HG02870 (cell line): ENCODE results near the gene COL9A2.

Source experiments
- ATAC-seq: cut with Tn5 transposase; IDR thresholded peaks from one replicate; pipeline ENCODE4 v1.9.1; 2021; ENCODE audit warnings: mild to moderate bottlenecking, moderate library complexity; ENCODE audit not compliant: unreplicated experiment

The COL9A2 gene

GRCh38 chr1:40305451-40305850 lies 11.6 kb downstream of the COL9A2 start:
- ATAC-seq: no peak

GRCh38 chr1:40303790-40304189 lies 13.3 kb downstream of the COL9A2 start:
- ATAC-seq: no peak

DNA sequence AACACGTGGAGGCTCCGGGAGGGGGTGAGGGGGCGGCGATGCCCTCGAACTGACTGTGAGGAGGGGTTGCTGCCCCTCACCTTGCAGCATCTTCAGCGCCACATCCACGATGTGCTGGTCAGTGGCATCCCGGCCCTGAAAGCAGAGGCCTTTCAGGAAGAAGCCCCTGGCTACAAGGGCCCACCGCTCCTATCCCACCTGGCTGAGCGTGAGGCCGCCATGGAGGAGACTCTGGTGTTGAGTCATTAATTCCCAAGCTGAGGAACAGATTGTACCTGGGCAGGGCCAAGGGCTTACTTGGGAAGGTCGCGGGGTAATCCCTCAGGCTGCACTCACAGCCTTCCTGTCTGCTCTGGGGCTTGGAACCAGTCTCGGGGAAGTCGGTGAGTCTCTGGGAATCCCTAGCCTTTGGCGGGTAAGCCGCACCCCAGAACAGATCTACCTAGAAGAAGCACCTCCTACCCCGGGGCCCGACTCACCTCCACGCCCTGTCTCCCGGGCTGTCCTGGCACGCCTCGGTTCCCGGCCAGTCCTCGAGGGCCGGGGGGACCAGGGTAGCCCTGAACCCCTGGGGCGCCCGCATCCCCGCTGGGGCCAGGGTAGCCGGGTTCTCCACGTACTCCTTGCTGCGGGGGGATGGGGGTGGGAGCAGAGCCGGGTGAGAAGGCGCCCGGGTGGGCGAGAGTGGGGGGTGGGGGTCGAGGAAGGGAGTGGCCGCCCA lies 13.9 kb downstream of the COL9A2 start:
- ATAC-seq: no peak

GRCh38 chr1:40302475-40302874 lies 14.6 kb downstream of the COL9A2 start:
- no peak for ATAC-seq

DNA sequence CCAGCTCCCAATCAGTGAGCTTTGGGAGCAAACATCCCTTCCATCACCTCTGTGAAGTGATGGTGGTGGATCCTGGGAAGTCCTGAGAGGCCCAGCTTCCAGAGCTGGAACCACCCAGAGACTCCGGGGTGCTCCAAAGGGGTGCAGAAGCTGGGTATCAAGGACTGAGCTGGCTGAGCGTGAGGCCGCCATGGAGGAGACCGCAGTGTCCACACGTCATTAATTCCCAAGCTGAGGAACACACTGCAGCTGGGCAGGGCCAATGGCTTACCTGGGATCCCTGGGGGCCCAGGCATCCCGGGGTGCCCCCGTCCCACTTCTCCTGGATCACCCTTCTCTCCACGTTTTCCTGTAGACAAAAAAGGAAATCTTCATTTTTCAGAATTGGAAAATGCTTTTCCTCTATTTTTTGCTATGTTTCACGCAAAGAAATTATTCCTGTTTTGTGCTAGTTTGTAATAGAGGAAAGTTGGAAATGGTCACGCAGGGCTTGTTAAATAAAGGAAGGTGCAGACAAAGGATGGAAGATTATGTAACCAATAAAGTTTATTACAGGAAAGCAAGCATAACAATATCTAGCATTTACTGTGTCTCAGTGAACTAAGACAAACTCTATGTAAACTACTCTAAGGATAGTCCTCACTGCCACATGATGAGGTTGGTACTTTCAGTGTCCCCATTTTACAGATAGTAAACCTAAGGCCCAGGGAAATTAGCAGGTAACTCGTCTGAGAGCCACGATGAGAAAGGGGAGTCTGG lies 15.4 kb downstream of the COL9A2 start:
- ATAC-seq: no peak

DNA sequence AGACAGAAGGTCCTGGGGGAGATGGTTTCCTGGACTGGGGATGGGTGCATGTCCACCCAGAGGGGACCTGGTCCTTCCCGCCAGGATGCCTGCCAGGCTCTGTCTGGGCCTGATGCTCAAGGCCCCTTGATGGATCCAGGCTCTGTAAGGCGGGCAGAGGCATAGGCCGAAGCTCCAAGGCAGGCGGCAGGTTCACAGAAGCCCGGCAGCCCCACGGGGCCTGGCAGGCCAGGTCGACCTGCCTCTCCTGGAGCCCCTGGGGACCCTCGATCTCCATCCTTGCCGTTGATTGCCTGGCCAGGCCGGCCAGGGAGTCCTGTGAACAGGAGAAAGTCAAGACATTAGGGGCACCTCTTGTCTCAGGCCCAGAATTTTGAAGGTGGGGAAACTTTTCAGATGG lies 16.0 kb downstream of the COL9A2 start:
- ATAC-seq: no peak

DNA sequence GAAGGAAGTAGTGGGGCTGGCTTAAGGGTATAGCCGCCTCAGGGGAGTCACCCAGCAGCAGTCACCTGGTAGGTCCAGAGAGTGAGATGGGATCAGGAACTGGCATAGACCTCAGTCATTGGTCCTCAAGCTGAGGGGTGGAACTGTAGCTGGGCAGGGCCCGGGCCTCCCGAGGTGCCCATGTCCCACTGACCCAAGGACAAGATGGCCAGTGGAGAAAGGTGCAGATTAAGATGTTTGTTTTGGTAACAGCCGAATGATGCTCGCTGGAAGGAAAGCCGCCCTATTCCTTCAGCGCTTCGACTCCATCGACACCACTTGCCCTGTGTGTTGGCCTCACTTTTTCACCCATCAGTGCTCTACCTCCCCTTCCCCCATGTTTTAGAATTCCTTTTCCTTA lies 16.4 kb downstream of the COL9A2 start:
- ATAC-seq: no peak

GRCh38 chr1:40300249-40300567 lies 16.9 kb downstream of the COL9A2 start:
- ATAC-seq: no peak

DNA sequence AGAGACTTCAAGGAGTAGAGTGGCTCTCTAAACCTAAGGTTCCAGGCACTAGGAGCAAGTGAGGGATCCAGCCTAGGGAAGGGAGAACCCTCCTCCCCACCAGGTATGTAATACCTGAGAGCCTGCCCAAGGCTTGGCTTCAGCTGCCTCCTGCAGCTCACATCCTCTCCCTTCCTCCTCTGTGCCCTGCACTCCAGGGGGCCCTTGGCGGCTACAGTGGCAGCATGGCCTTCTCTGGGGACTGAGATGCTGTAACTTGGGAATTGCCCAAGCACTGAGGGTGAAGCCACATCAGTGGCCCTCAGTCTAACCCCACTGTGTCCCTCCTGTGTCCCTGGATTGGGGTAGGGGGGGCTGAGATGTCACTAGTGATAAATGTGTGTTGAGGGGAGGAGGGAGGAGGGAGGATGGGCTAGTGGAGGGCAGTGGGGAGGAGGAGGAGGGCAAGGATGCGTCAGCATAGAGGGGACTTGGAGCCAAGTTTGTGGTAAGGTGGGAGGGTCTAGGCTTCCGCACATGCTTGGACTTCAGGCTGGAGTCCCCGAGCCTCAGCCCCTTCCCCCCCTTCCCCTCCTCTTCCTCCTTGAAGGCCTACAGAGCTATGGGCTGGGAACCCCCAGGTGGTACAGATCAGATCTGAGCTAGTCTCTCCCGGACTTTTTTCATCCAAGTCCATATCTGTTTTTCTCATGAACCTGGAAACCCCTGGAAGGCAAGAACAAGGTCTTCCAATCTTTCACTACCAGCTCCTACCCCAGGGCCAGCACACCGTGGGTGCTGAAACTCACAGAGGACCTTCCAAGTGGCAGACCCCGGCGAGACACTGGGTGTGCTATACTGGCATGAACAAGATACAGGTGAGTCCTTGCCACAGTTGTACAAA lies 17.5 kb downstream of the COL9A2 start:
- ATAC-seq: no peak

DNA sequence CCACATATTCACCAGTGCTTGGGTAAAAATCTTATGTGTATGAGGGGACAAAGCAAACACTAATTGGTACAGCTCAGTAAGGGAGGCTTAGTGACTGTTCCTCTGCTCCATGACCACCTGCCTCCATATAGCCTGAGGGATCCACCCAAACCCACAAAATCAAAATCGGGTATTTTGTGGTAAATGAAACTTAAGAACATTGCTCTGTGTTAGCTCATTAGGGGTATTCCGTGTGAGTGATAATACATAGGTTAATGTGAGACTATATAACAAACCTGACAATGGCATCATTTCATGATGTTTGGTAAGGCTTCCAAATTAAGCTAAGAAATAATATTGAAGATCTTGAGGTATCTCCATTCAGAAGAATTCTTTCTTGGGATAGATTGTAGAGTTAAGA lies 25.8 kb downstream of the COL9A2 start:
- ATAC-seq: no peak

GRCh38 chr1:40281853-40282252 lies 35.2 kb downstream of the COL9A2 start:
- ATAC-seq: no peak

DNA sequence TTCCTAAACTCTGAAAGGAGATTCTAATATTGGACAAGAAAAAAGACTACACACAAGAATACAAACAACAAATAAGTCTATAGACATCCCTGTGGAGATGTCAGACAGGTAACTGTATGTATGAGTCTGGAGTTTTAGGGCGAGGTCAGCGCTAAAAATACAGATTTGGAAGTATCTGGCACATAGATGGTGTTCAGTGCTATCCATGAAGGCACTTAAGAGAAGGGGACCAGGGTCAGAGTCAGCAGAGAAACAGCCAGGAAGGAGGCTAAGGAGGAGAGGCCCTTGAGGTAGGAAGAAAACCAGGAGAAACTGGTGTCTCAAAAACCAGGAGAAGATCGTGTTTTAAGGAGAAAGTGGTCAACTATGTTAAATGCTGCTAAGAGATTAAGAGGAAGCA lies 41.0 kb downstream of the COL9A2 start:
- no peak for ATAC-seq

GRCh38 chr1:40274331-40274730 lies 42.8 kb downstream of the COL9A2 start:
- no peak for ATAC-seq

GRCh38 chr1:40273547-40274166 lies 43.4 kb downstream of the COL9A2 start:
- no peak for ATAC-seq

- no peak for ATAC-seq
Measured at GRCh38 chr1:40272653-40273213, 44.4 kb downstream of the COL9A2 start.

GRCh38 chr1:40270152-40270834 lies 46.8 kb downstream of the COL9A2 start:
- ATAC-seq: no peak

- ATAC-seq: no peak
Measured at GRCh38 chr1:40268211-40268610, 48.9 kb downstream of the COL9A2 start.

DNA sequence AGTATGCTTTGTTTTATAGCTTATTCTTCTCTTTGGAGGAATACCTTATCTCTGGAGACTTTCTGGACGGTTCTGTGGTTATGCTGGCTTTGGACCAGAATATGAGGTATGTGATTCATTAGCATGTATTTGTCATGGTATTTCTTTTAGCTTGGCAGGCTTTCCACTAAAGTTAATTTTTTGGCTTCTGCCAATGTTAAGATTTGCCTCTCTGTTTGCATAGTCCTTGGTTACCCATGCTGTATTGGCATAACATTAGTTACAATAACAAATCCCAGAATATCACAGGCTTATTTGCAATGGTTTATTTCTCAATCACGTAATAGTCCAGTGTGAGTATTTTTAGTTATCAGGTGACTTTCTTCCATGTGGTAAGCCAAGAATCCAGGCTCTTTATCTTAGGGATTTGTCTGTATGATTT lies 49.3 kb downstream of the COL9A2 start:
- ATAC-seq: no peak

DNA sequence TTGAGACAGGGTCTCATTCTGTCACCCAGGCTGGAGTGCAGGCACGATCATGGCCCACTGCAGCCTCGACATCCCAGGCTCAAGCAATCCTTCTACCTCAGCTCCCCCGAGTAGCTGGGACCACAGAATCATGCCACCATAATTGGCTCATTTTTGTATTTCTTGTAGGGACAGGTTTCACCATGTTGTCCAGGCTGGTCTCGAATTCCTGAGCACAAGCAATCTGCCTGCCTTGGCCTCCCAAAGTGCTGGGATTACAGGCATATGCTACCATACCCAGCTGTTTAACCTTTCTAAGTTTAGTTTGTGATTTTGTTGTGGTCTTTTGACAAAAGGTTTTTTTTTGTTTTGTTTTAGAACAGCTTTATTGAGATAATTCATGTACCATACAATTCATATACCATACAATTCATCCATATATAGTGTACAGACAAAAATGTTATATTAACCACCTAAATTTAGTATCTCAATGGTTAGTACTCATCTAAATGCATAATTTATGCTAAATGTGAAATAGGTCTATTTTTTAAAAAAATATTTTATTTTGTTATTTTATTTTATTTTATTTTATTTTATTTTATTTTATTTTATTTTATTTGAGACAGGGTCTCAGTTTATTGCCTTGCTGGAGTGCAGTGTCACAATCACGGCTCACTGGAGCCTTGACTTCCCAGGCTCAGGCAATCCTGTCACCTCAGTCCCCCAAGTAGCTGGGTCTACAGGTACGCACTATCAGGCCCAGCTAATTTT lies 50.1 kb downstream of the COL9A2 start:
- ATAC-seq: no peak

DNA sequence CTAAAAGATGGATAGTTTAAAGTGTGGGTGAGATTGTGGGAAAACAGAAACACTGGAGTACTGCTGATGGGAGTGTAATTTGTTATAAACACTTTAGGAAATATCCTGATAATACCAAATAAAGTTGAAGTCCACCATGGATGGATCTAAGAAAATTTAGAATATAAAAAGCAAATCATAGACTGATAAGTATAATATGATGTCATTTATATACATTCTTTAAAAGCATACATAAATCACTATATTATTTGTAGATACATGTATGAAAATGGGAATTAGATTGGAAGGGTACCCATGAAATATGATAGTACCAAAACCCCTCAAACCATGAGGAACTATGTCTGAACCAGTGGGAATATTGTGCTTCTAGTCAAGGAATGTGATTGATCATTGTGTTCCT lies 51.2 kb downstream of the COL9A2 start:
- ATAC-seq: no peak
